Parathyroid adenoma (tissue), 2 donors: ENCODE results near the gene RDX.
"Not testable (repeated sequence)": the region's sequence is repeated elsewhere in the genome, so short reads cannot be mapped to it uniquely, and the experiment has no call there.

Source experiments
- H2AFZ ChIP-seq: fragments of 300-600 bp; sonication (generic); one replicate; pipeline ENCODE4 v1.7.0; 2017; ENCODE audit warnings: antibody characterized with exemption, mild to moderate bottlenecking
- H3K27ac ChIP-seq: fragments of 300-600 bp; sonication (generic); one replicate; pipeline ENCODE4 v1.7.0; 2017
- H3K27me3 ChIP-seq: fragments of 300-600 bp; sonication (generic); one replicate; pipeline ENCODE4 v1.7.0; 2017; ENCODE audit warnings: low read length; ENCODE audit not compliant: control insufficient read depth, insufficient read depth
- H3K36me3 ChIP-seq: fragments of 300-600 bp; sonication (generic); one replicate; pipeline ENCODE4 v1.7.0; 2017; ENCODE audit warnings: low read length; ENCODE audit not compliant: control insufficient read depth, insufficient read depth
- H3K4me1 ChIP-seq: fragments of 300-600 bp; sonication (generic); one replicate; pipeline ENCODE4 v1.7.0; 2017; ENCODE audit warnings: control low read depth
- H3K4me2 ChIP-seq: fragments of 300-600 bp; sonication (generic); one replicate; pipeline ENCODE4 v1.7.0; 2017; ENCODE audit warnings: low read length
- H3K4me3 ChIP-seq: fragments of 300-600 bp; sonication (generic); one replicate; pipeline ENCODE4 v1.7.0; 2017; ENCODE audit warnings: low read depth, low read length
- H3K79me2 ChIP-seq: fragments of 300-600 bp; sonication (generic); one replicate; pipeline ENCODE4 v1.7.0; 2017; ENCODE audit warnings: control low read depth
- H3K9ac ChIP-seq: fragments of 300-600 bp; sonication (generic); one replicate; pipeline ENCODE4 v1.7.0; 2017; ENCODE audit warnings: mild to moderate bottlenecking
- H3K9me3 ChIP-seq: fragments of 300-600 bp; sonication (generic); one replicate; pipeline ENCODE4 v1.7.0; 2017; ENCODE audit warnings: low read length; ENCODE audit not compliant: control insufficient read depth
- TF ChIP-seq, protein P1 (sequence below): fragments of 300-600 bp; sonication (generic); IDR thresholded peaks from one replicate; pipeline ENCODE4 v1.7.0; 2017; ENCODE audit warnings: antibody characterized with exemption, mild to moderate bottlenecking
- donor health status: primary hyperparathyroidism.

Gene RDX

DNA sequence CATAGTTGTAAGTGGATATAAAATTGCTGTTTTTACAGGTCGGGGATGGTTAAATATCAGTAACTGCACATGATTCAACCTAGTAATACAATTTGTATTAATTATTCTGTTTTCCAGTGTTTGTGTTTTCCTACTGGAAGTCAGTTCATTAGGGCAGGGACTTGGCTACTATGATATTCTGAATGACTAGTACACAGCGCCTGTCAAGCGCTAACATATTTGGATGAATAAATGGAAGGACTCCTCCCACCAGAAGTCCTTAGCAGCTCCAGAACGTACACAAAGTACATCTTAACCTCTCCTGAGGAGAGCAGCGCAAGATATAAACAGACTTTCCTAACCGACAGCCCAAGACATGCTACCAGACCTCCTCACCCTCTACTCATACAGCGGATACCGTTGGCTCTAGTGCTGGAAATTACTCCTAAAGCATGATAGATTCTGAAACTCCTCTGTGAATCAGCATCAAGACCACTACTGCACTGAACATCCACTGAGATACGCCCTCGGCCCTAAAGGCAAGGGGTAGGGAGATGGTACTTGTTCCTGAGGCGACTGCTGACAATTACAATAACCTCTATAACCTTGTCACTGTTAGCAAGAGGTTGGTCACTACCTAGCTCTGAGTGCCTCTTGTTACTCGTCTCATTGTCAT, 79.1 kb downstream of the RDX start:
- Histone ChIP-seq H3K36me3 (no peaks in the 10 kb centered on the region), H3K79me2 (no peaks in the 10 kb centered on the region), H3K9me3 (no peaks in the 10 kb centered on the region), H3K4me1 (no peaks in the 10 kb centered on the region), H3K27me3 (no peaks in the 10 kb centered on the region), H2AFZ (no peak overlapping the region), H3K27ac (no peak overlapping the region), H3K9ac (no peak overlapping the region), H3K4me2 (no peak overlapping the region), H3K4me3 (no peak overlapping the region)
- TF ChIP-seq, protein P1, sequence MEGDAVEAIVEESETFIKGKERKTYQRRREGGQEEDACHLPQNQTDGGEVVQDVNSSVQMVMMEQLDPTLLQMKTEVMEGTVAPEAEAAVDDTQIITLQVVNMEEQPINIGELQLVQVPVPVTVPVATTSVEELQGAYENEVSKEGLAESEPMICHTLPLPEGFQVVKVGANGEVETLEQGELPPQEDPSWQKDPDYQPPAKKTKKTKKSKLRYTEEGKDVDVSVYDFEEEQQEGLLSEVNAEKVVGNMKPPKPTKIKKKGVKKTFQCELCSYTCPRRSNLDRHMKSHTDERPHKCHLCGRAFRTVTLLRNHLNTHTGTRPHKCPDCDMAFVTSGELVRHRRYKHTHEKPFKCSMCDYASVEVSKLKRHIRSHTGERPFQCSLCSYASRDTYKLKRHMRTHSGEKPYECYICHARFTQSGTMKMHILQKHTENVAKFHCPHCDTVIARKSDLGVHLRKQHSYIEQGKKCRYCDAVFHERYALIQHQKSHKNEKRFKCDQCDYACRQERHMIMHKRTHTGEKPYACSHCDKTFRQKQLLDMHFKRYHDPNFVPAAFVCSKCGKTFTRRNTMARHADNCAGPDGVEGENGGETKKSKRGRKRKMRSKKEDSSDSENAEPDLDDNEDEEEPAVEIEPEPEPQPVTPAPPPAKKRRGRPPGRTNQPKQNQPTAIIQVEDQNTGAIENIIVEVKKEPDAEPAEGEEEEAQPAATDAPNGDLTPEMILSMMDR = no peak

DNA sequence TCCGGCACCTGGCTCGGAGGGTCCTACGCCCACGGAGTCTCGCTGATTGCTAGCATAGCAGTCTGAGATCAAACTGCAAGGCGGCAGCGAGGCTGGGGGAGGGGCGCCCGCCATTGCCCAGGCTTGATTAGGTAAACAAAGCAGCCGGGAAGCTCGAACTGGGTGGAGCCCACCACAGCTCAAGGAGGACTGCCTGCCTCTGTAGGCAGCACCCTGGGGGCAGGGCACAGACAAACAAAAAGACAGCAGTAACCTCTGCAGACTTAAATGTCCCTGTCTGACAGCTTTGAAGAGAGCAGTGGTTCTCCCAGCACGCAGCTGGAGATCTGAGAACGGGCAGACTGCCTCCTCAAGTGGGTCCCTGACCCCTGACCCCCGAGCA, 87.1 kb downstream of the RDX start:
- not testable (repeated sequence) for H2AFZ ChIP-seq, H3K4me1 ChIP-seq, H3K4me2 ChIP-seq, H3K9me3 ChIP-seq, H3K9ac ChIP-seq, H3K4me3 ChIP-seq, H3K27me3 ChIP-seq, H3K36me3 ChIP-seq, H3K27ac ChIP-seq, H3K79me2 ChIP-seq

DNA sequence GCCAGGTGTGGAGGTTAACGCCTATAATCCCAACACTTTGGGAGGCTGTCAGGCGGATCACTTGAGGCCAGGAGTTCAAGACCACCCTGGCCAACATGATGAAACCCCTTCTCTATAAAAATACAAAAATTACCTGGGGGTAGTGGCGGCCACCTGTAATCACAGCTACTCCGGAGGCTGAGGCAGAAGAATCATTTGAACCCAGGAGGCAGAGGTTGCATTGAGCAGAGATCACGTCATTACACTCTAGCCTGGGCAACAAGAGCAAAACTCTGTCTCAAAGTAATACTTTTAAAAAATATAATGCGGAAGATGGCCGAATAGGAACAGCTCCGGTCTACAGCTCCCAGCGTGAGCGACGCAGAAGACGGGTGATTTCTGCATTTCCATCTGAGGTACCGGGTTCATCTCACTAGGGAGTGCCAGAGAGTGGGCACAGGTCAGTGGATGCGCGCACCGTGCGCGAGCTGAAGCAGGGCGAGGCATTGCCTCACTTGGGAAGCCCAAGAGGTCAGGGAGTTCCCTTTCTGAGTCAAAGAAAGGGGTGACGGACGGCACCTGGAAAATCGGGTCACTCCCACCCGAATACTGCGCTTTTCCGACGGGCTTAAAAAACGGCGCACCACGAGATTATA, 87.6 kb downstream of the RDX start:
- not testable (repeated sequence) for H3K79me2 ChIP-seq, H3K4me1 ChIP-seq, H3K27me3 ChIP-seq, H3K36me3 ChIP-seq, H3K9me3 ChIP-seq, H3K4me3 ChIP-seq, H2AFZ ChIP-seq, H3K4me2 ChIP-seq, H3K27ac ChIP-seq, H3K9ac ChIP-seq

DNA sequence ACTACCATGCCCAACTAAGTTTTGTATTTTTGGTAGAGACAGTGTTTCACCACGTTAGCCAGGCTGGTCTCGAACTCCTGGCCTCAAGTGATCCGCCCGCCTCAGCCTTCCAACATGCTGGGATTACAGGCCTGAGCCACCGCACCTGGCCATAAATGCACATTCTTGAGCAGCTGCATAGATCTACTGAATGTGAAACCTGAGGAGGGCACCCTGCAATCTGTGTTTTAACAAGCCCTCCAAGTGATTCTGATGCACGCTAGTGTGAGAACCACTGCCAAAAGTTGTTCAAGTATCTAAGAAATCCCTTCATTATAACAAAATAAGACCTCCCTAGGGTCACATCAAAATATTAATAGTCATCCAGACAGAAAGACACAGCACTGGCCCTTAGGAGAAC, 89.3 kb downstream of the RDX start:
- no peaks in the 10 kb centered on the region for H3K36me3 ChIP-seq
- H3K4me2 ChIP-seq = no peak overlapping the region
- no peaks in the 10 kb centered on the region for H3K9me3 ChIP-seq
- no peaks in the 10 kb centered on the region for H3K4me1 ChIP-seq
- no peak overlapping the region for H2AFZ ChIP-seq
- H3K9ac ChIP-seq = no peak overlapping the region
- H3K4me3 ChIP-seq = no peak overlapping the region
- TF ChIP-seq, protein P1 = no peak
- no peak overlapping the region for H3K27ac ChIP-seq
- no peaks in the 10 kb centered on the region for H3K27me3 ChIP-seq
- no peaks in the 10 kb centered on the region for H3K79me2 ChIP-seq

DNA sequence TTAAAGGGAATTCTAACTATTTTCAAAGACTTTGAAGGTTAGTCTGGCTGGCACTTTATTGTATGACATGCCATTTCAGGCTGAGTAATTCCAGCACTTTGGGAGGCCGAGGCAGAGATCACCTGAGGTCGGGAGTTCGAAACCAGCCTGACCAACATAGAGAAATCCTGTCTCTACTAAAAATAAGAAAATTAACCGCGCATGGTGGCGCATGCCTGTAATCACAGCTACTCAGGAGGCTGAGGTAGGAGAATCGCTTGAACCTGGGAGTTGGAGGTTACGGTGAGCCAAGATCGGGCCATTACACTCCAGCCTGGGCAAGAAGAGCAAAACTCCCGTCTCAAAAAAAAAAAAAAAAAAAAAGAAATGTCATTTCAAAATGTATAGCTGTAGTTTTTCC, 95.6 kb downstream of the RDX start:
- H3K27ac ChIP-seq = no peak overlapping the region
- TF ChIP-seq, protein P1 = no peak
- no peak overlapping the region for H3K4me3 ChIP-seq
- H2AFZ ChIP-seq = no peak overlapping the region
- no peaks in the 10 kb centered on the region for H3K4me1 ChIP-seq
- no peaks in the 10 kb centered on the region for H3K79me2 ChIP-seq
- no peak overlapping the region for H3K9ac ChIP-seq
- H3K9me3 ChIP-seq = no peaks in the 10 kb centered on the region
- H3K4me2 ChIP-seq = no peak overlapping the region
- no peaks in the 10 kb centered on the region for H3K27me3 ChIP-seq
- H3K36me3 ChIP-seq = no peaks in the 10 kb centered on the region

DNA sequence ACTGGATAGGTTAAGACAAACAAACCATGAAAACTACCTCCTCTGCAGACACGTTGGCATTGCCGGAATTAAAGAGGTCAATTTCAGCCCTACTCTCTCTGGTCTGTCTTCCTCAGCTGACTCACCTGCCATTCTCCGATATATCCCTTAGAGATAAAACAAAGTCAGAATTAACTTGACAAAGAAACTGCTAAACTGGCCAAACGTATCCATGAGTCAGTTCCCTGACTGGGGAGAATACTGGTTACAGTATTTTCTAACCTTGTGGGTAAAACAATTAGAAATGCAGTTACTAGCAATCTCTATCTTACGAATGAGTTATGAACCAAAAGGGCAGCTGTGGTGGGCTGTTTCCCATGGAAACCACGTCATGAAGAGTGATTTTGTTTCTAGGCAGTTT, 96.2 kb downstream of the RDX start:
- H3K9me3 ChIP-seq = no peaks in the 10 kb centered on the region
- H3K4me1 ChIP-seq = no peaks in the 10 kb centered on the region
- no peak overlapping the region for H3K4me3 ChIP-seq
- TF ChIP-seq, protein P1 = no peak
- H3K4me2 ChIP-seq = no peak overlapping the region
- H3K27ac ChIP-seq = no peak overlapping the region
- H3K79me2 ChIP-seq = no peaks in the 10 kb centered on the region
- H3K9ac ChIP-seq = no peak overlapping the region
- H3K36me3 ChIP-seq = no peaks in the 10 kb centered on the region
- H3K27me3 ChIP-seq = no peaks in the 10 kb centered on the region
- no peak overlapping the region for H2AFZ ChIP-seq
